ENCODE measurements around the gene GJB5. TPM values are rescaled to one million over a fixed set of nuclear protein-coding genes. Genes with fewer than 3 reads are reported as not detected.

Gene GJB5
- total and polyA plus RNA-seq, 9 of the 15 experiments (the other 6 are each of a cell fraction or from before 2014, with no cell fraction given), result 0.04 TPM; not detected in 8

- TF ChIP-seq CHD7 (IDR thresholded peaks at IDR 0.05; ENCODE audit: low read depth, low read length) (no peak), CTCF (IDR thresholded peaks at IDR 0.05 in 2 of 3, conservative IDR thresholded peaks at IDR 0.05 in 1 of 3; ENCODE audit: insufficient read depth in 2 of 3, low read depth in 1 of 3, low read length in 3 of 3) (no peak), MAX (CRISPR knock-in tag; IDR thresholded peaks at IDR 0.05) (no peak), ARID2 (IDR thresholded peaks at IDR 0.05) (no peak), ZNF551 (CRISPR knock-in tag; IDR thresholded peaks at IDR 0.05) (no peak), SMARCA4 (IDR thresholded peaks at IDR 0.05) (no peak), SMAD4 (CRISPR knock-in tag; conservative IDR thresholded peaks at IDR 0.05) (no peak)
Measured at GRCh38 chr1:34768856-34769255, 14.0 kb downstream of the GJB5 start (continued).

Data from K562 (cell line).